ENCODE results near the gene MED22. TPM values are rescaled to one million over a fixed set of nuclear protein-coding genes. Genes with fewer than 3 reads are reported as not detected.

Gene MED22
- total RNA-seq, 1 donor from 2014 or later = 35.7 TPM

DNA sequence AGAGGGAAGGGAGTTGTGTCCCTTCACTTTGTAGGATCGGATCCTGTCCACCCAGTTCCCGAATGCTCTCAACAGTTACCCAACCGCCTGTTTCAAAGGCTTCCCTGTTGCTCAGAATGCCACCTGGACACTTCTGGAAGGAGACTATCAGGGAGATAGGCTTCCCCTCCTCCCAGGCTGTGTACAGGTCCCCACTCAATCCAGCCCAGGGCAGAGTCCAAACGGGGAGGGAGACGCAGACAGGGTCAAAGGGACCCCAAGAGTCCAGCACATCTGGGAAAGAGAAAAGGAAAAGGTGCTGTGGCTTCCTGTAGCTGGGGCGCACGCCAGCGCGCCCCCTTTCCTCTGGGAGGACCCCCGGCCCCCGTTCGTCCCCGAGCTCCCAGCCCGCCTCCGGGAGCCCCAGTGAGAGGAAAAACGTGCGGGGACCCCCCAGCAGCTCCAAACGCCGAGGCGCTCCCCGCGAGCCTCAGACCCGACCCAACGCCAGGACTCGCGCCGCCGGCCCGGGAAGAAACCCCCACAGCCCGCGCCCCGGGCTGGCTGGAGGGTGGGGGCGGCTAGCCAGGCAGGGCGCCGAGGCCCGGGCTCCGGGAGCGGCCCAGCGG lies 27.3 kb upstream of the MED22 start:
- H3K27ac Mint-ChIP-seq (ENCODE audit: unreplicated experiment) = peak overlapping the region; percentile 94
- DNase-seq = no peak

GRCh38 chr9:133374612-133375115 lies 26.7 kb upstream of the MED22 start:
- Mint-ChIP-seq H3K27ac (ENCODE audit: unreplicated experiment) (peak overlapping the region; percentile 94), H3K9me3 (ENCODE audit: unreplicated experiment) (peaks cover 3% of the 10 kb centered on the region), H3K4me1 (ENCODE audit: low read depth, unreplicated experiment) (peaks cover 14% of the 10 kb centered on the region), H3K36me3 (ENCODE audit: unreplicated experiment) (no peaks in the 10 kb centered on the region), H3K27me3 (ENCODE audit: unreplicated experiment) (peaks cover 3% of the 10 kb centered on the region), H3K4me3 (ENCODE audit: unreplicated experiment) (peak overlapping the region; percentile 94)
- no peak for DNase-seq
- TF ChIP-seq CTCF (IDR thresholded peaks at IDR 0.05; ENCODE audit: partially characterized antibody, unreplicated experiment) = no peak

More for the DNA sequence above, 27.3 kb upstream of the MED22 start:
- TF ChIP-seq CTCF (IDR thresholded peaks at IDR 0.05; ENCODE audit: partially characterized antibody, unreplicated experiment) = no peak
- peaks cover 12% of the 10 kb centered on the region for H3K4me1 Mint-ChIP-seq (ENCODE audit: low read depth, unreplicated experiment)
- H3K9me3 Mint-ChIP-seq (ENCODE audit: unreplicated experiment) = peaks cover 3% of the 10 kb centered on the region
- peaks cover 3% of the 10 kb centered on the region for H3K27me3 Mint-ChIP-seq (ENCODE audit: unreplicated experiment)
- H3K36me3 Mint-ChIP-seq (ENCODE audit: unreplicated experiment) = no peaks in the 10 kb centered on the region
- peak overlapping the region; percentile 94 for H3K4me3 Mint-ChIP-seq (ENCODE audit: unreplicated experiment)

DNA sequence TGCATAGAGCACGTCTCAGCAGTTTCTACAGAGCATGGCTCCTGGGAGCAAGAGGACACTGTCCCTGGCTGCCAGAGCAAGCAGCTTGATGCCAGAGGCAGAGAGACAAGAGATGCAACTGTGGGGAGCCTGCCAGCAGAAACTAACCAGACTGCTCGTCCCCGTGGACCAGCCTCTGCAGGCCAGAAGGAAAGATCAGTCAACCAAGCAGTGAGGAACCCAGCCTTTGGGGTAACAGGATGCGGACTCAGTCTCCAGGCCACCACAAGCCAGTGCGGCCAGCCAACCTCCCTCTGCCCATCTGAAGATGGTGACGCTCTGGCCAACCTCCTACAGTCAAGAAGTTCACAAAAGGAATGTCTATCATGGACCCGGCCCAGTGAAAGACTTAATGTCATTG lies 24.2 kb upstream of the MED22 start:
- H3K4me3 Mint-ChIP-seq (ENCODE audit: unreplicated experiment) = peak overlapping the region; percentile 52

DNA sequence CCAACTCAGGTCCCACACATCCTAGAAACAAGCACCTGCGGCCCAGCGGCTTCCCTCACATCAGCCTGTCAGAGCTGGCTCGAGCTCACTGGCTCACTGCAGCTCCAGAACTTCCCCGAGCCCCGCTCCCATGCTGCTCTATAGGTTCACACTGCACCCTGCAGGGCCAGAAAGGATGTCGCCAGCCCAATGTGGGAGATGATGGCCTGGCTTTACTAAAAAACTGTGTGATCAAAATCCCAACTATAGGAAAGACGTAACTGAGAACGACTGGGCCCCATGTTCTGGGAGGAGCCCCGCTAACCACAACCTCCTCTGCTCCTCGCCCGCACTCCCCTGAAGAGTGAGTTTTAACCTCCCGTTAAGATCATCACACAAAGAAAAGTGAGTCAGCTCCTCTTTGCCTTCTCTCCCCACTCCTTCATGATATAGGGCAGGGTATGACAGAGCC lies 23.4 kb upstream of the MED22 start:
- Mint-ChIP-seq H3K27me3 (ENCODE audit: unreplicated experiment) (no peaks in the 10 kb centered on the region), H3K9me3 (ENCODE audit: unreplicated experiment) (peaks cover 5% of the 10 kb centered on the region), H3K27ac (ENCODE audit: unreplicated experiment) (peak overlapping the region; percentile 2), H3K36me3 (ENCODE audit: unreplicated experiment) (no peaks in the 10 kb centered on the region), H3K4me1 (ENCODE audit: low read depth, unreplicated experiment) (peaks cover 28% of the 10 kb centered on the region), H3K4me3 (ENCODE audit: unreplicated experiment) (peak overlapping the region; percentile 35)
- DNase-seq = no peak
- no peak for TF ChIP-seq CTCF (IDR thresholded peaks at IDR 0.05; ENCODE audit: partially characterized antibody, unreplicated experiment)

More for the DNA sequence above, 24.2 kb upstream of the MED22 start:
- Mint-ChIP-seq H3K9me3 (ENCODE audit: unreplicated experiment) (peaks cover 5% of the 10 kb centered on the region), H3K27ac (ENCODE audit: unreplicated experiment) (no peak overlapping the region), H3K27me3 (ENCODE audit: unreplicated experiment) (peaks cover under 1% of the 10 kb centered on the region), H3K36me3 (ENCODE audit: unreplicated experiment) (no peaks in the 10 kb centered on the region), H3K4me1 (ENCODE audit: low read depth, unreplicated experiment) (peaks cover 28% of the 10 kb centered on the region)
- DNase-seq = no peak
- TF ChIP-seq CTCF (IDR thresholded peaks at IDR 0.05; ENCODE audit: partially characterized antibody, unreplicated experiment) = no peak

DNA sequence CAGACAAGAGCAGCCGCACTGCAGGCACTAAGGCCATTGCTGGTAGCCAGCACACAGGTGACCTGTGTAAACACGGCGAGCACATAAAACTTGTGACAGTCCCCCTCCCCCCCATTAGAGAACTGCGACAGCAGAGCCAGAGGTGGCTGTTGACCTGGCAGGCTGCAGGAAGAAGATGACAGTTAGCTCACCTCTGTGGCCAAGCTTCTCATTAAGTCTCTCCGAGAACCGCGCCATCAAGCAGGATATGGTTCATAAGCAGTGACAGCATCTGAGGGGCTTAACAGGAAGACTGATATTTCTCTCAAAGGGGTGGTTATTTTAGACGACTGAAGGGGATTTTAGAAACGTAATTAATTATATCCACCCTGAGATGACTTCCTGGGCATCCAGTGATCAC lies 22.8 kb upstream of the MED22 start:
- TF ChIP-seq CTCF (IDR thresholded peaks at IDR 0.05; ENCODE audit: partially characterized antibody, unreplicated experiment) = no peak
- no peak for DNase-seq
- peaks cover 28% of the 10 kb centered on the region for H3K4me1 Mint-ChIP-seq (ENCODE audit: low read depth, unreplicated experiment)
- no peaks in the 10 kb centered on the region for H3K36me3 Mint-ChIP-seq (ENCODE audit: unreplicated experiment)
- H3K27me3 Mint-ChIP-seq (ENCODE audit: unreplicated experiment) = no peaks in the 10 kb centered on the region
- no peak overlapping the region for H3K27ac Mint-ChIP-seq (ENCODE audit: unreplicated experiment)
- H3K4me3 Mint-ChIP-seq (ENCODE audit: unreplicated experiment) = no peak overlapping the region
- peaks cover 5% of the 10 kb centered on the region for H3K9me3 Mint-ChIP-seq (ENCODE audit: unreplicated experiment)
